HG03439 (cell line): ENCODE results near the gene HSPG2.

Source experiments
- ATAC-seq: cut with Tn5 transposase; IDR thresholded peaks from one replicate; pipeline ENCODE4 v1.9.1; 2021; ENCODE audit warnings: mild to moderate bottlenecking, moderate library complexity; ENCODE audit not compliant: unreplicated experiment

HSPG2 gene

DNA sequence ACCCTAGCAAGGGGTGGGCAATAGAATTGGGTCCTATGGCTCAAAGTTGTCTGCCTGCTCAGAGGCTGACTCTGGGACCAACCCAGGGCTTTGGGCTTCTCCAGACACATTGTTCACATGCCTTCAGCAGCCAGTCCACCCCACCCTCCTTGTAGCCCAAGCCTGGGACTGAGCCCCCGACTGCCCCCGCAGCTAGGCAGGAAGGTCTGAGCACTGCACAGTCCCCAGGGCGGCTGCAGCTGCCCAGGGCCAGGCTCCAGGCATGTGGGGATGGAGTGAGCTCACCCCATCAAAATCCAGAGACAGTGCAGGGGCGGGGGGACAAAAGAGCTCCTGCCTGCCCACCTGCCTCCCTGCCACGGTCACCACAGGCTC is 35.6 kb downstream of the HSPG2 start:
- no peak for ATAC-seq

DNA sequence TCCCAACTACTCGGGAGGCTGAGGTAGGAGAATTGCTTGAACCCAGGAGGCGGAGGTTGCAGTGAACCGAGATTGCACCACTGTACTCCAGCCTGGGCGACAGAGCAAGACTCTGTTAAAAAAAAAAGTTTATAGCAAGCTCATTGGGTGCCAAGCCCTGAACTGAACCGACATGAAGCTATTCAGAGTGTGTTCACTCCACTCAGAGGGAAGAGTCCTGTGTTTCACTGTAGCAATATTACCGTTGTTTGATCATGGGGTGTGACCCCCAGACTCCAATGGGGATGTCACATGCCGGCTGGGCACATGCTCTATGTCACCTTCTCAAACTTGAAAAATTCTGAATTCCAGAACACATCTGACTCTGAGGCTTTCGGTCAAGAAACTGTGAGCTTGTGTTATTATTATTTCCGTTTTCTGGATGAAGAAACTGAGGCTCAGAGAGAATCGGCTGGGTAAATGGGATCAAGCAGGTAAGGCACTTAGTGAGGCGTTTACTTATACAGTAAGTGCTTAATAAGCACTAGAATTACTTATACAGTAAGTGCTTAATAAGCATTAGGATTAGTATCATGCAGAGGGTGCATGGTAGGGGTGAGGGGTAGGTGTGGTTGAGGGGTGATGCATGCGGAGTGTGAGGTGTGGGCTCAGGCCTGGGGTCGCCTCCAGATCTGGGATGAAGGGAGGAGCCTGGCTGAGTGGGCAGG is 36.2 kb downstream of the HSPG2 start:
- no peak for ATAC-seq

DNA sequence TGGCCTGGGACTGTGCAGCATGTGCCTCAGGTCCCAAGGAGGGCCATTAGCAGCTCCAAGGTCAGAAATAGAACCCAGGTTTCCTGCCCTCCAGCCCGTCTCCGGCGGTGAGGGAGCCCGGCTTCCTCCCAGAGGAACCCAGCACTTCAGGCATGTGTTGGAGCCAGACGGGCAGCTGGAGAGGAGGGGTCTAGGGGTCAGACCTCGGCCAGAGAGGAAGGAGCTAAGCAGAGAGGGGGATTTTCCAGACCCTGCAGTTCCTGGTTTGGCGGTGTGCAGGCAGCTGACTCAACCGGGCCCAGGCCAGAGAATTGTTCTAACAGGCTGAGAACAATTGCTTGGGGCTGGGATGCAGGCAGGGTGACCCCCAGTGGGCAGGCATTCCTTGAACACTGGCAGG is 37.1 kb downstream of the HSPG2 start:
- ATAC-seq: no peak

DNA sequence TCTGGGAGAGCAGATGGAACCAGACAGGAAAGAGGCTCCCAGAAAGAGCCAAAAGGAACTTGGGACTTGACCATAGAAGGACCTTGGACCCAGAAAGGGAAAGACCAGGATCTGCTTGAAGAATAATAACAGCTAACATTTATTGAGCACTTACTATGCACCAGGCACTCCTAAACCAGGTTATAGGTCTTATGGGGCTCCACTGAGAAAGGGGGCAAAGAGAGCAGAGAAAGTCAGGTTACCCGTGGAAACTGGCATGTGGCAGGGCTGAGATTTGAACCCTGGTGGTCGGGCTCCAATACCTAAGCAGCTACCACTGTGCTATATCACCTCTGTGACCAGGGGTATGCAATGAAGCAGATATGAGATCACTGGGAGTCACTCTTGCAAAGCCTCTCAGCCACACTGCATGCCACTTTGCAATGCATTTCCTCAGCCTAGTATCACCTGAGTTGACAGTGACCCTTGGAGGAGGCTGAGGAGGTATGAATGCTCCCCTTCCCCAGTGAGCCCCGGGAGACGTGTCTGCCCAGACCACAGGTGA is 37.8 kb downstream of the HSPG2 start:
- ATAC-seq: no peak

DNA sequence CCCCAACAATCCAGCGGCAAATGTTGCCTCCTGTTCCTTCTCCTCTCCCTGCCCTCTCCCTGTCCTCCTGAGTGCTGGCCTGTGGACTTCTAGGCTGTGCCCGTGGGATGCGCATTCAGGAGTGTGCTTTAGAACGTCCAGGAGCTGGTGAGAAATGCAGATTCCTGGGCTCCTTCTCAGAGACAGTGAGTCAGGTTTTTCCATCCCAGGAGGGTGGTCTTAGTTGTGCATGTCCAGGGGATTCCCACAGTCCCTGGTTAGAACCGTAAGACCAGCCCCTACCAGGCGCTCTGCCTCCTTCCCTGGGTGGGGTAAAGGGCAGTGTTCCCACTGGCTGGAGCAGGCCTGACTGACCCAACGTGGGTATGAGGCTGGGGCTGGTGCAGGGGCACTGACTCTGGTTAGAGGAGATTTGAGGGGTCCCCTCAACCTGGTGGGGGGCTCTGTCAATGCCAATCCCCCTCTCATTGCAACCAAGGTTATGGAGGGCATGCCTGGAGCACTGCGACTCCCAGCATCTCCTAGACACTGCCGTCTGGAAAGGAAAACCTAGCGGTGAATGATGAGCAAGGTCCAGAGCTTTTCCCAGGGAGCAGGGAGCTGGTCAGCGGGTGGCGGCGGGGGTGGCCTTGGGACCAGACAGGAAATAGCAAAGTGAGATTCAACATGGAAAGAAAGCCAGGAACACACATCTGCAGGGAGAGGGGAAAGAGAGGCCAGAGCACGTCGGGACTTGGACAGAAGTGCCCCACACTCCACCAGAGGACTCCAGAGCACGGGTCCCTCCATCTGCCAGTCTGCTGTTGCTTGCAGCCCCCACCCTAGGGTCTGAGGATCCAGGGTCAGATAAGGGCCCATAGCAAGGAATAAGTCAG is 38.5 kb downstream of the HSPG2 start:
- ATAC-seq: no peak

DNA sequence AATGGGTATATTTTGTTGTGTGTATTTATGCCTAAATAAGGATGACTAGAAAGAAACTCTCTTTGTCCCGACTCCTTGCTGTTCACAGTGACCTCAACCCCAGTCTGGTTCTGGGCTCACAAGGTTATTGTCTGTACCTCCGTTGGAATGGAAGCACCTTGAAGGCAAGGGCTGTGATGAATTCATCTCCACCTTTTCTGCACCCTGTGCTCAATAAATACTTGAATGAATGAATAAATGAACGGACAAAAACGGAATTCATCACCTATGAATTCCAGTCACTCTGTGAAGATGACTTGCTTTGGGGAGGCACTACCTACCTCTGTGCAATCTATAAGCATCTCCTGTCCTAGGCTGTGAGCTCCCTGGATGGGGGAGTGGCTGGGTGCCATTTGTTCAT is 39.3 kb downstream of the HSPG2 start:
- ATAC-seq: no peak

DNA sequence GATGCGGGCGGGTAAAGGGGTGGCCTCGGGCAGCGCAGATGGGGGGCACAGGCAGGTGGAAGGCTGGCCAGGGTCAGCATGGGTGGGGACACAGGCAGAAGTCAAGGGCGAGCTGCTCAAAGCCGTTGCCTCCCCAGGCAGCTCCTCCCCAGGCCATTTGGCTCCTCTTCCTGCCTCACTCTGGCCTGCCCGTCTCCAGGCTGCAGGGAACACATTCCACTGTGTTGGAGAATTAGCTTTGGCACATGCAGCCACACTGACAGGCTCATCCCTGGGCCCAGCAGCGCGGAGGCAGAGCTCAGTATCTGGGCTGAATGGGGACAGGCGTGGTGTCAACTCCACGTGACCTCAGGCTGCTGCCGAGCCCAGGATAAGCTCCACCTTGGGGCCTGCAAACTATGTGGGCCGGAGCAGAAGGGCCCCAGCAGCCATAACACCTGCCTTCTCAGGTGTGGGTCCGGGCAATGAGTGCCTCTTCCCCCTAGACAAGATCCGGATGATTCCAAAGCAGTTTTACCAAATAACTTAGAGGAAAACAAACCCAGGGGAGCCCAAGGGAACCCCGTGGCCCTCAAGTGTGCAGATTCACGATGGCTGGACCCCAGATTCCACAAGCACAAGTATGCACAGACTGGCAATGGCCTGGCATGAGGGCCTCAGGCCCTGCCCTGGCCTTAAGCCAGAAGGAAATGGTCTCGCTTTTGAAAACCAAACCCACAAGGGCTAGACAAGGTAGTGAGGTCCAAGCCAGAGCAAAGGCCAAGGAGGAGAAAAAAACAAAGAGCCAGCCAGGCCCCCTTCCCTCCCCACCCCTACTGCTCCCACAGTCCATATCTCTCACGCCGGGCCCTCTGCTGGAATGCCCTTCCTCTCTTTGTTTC is 40.2 kb downstream of the HSPG2 start:
- no peak for ATAC-seq

DNA sequence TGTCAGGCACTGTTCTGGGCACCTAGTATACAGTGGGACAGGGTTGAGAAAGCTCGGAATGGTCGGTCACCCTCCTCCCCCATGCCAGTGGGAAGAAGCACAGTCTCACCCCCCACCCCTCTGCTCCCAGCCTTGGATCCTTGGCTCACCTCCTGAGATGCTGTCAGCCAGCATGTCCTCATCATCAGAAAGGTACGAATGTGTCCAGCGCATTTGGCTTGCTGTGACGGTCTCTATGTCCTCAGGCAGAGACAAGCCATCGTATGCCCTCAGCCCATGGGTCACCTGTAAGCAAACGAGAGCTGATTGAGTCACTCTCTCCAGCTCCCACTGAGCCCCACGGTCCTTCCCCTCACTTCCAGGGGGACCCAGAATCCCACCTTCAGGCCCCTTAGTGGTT is 41.1 kb downstream of the HSPG2 start:
- no peak for ATAC-seq

DNA sequence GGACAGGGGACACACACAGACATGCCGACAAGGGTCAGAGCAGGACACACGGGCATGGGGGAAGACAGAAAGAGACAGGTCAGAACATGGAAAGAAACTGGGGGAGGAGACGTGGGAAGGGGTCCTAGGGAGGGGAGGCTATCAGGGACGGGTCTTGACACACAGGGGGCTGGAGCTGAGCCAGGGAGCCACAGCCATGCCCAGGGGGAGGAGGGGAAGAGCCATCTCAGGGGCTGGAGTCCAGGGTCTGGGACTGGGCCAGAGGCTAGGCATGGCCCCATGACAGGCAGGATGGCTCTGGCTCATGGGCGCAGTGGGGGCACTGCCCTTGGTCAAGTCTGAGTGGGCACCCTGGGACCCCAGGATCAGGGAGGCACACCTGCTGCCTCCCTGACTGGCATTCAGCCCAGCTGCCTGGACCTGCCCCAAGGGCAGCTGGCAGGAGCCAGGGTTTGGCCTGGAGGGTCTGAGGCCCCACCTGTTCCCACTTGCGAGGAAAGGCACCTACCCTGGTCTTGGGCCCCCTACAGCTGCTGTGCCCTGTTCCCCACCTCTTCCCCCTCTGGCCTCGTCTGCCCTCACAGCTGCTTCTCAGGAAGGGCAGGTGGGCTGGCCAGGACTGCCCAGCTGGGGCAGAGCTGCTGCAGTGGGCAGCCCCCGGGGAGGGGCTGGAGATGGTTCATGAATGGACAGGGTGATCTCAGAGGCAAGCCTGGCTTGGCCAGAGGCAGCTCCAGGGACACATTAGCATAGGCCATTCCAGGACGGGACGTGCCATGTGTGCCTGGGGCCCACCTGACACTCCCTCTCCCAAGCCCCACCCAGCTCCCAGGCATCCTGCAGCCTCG is 42.9 kb downstream of the HSPG2 start:
- ATAC-seq: no peak

DNA sequence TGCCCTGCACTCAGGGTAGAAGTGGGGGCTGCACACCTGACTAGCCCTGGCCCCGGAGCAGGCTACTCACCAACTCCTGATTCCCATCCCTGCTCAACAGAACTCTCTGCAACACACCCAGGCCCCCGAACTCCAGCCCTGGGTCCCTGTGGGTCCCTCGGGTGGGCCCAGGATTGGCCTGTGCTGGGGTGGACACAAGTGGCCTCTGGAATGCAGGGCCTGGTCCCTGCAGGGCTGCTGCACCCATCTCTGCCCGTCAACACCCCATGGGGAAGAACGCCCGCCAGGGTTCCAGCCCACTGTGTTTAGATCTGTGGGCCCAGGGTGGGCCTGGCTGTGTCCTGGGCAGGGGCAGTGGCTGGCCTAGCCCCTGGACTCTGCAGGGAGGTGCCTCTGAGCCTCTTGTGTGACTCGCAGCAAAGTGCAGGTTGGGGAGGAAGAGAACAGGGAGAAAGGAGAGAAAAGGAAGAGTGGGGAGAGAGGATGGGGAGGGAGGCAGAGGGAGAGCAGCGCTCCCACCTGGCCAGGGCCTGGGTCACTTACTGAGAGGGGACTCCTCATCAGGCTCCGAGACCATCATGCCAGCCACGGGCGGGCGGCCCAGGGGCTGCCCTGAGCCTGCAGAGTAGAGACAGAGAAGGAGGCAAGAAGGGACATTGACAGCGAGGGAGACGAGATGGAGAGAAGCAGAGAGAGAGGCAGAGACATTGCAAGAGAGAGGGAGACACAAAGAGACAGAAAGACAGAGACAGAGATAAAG is 43.9 kb downstream of the HSPG2 start:
- no peak for ATAC-seq

DNA sequence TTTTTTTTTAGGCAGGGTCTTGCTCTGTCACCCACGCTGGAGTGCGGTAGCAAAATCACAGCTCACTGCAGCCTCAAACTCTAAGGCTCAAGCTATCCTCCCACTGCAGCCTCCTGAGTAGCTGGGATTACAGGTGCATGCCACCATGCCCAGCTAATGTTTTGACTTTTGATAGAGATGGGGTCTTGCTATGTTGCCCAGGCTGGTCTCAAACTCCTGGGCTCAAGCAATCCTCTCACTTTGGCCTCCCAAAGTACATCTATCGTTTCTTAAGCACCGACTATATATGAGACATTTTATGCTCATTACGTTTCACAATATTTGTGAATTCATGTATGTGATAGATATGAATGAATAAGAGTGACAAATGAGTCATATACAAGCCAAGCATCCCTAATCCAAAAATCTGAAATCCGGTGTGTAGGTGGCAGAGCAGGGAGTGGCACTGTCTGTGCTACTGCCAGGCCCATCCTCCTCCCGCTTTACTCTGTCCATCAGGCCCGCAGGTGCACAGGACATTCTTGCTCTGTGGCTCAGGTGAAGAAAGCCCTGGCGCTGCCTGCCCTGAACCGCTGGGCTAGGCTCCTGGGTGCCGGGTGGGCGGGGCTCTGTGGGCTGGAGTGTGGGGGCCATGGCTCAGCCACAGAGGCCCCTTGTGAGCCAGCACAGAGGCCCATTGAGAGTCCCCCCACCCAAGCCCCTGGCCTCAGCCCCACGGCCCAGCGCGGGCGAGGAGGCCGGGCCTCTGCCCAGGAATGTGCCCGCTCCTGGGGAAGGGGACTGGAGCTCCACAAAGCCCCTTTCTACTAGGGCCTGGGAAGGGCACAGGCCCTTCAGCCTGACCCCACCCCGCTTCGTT is 45.3 kb downstream of the HSPG2 start:
- ATAC-seq: no peak

DNA sequence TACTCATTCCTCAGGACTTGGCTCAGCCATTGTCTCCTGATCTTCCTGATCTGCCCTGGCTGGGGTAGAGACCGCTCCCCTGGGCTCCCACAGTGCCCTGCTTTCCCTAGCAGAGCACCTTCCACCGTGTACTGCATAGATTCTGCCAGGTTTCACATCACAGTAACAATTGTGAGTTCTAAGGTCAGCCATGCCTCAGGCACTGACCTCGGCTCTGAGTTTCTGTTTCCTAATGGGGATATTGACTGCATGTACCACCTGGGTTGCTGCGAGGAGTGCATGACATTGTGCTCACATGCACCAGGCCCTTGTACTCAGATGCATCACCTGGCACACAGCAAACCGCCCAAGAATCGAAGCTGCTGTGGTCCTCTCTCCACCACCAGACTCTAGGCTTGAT is 46.0 kb downstream of the HSPG2 start:
- ATAC-seq: no peak

DNA sequence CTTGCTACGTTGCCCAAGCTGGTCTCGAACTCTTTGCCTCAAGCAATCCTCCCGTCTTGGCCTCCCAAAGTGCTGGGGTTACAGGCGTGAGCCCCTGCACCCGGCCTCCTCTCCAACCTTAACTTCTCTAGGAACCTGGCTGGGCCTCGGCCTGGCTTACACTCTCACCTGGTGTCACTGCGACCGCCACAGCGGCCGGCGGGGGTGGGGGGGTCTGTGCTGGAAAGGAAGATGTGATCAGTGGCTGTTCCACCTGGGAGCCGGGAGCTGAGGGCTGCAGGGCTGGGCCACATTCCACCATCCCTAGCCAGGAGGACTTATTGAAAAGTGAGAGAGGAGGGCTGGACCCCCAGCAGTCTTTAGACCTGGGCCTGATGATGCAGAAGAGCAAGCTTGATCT is 48.6 kb downstream of the HSPG2 start:
- ATAC-seq: no peak

DNA sequence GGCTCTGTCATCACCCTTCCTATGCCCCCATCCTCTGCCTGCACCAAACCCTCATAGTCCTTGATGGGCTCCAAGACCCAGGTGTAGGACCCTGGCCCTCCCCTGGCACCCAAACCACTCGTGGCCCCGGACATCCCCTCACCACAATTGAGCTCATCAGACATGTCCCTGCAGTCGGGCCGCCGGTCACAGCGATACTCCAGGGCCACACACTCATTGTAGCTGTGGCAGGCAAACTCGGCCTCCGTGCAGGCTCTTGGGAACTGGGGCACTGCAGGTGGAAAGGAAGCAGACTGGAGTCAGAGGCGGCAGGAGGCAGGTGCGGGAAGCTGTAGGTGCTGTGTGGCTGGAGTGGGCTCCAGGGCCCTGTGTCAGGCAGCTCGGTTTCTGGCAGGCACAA is 49.3 kb downstream of the HSPG2 start:
- no peak for ATAC-seq

DNA sequence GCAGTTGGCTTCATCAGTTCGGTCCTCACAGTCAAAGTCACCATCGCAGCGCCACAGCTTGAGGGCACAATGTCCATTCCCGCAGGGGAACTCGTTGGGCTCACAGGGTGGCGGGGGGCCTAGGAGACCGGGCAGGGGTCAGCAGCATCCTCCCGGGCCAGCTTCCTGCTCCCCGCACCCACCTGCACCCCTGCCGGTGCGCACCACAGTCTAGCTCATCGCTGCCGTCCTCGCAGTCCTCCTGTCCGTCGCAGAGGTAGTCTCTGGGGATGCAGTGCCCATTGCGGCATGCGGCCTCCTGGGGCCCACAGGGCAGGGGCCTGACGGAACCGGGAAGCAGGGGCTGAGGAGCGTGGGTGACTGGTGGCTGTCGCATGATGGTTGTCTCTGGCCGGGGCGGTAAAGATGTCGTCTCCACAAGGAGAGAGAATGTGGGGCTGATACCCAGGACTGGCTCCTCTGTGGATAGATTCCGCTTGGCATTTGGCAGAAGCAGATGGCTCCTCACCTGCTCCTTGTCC is 49.8 kb downstream of the HSPG2 start:
- no peak for ATAC-seq

DNA sequence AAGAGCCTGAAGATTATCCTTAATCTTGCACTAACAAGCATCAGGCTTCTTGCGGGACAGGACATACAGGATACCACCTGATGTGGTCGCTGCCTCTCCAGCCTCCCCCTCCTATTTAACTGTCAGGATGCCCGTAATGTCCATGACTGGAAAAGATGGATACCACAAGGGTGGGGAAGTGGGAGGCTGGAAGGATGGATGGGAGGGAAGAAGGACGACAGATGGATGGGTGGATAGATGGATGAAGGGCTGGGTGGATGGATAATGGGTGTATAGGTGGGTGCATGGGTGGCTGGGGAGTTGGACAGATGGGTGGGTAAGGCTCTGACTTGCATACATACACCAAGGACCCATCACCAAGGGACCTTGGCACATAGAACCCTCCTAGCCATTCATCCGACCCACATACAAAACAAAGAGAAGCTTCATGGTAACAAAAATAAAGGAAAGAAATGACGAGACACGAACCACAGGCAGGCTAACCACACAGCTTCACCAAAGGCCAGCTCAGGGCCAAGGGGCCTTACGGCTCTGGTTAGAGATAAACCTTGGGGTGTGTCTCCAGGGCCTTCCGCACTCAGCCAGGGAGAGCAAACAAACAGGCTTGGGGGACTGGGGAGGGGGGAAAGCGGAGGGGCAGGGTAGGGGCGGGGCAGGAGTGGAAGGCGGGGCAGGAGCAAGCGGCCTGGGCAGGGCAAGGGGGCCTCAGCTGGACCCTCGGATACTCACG is 50.5 kb downstream of the HSPG2 start:
- ATAC-seq: no peak

DNA sequence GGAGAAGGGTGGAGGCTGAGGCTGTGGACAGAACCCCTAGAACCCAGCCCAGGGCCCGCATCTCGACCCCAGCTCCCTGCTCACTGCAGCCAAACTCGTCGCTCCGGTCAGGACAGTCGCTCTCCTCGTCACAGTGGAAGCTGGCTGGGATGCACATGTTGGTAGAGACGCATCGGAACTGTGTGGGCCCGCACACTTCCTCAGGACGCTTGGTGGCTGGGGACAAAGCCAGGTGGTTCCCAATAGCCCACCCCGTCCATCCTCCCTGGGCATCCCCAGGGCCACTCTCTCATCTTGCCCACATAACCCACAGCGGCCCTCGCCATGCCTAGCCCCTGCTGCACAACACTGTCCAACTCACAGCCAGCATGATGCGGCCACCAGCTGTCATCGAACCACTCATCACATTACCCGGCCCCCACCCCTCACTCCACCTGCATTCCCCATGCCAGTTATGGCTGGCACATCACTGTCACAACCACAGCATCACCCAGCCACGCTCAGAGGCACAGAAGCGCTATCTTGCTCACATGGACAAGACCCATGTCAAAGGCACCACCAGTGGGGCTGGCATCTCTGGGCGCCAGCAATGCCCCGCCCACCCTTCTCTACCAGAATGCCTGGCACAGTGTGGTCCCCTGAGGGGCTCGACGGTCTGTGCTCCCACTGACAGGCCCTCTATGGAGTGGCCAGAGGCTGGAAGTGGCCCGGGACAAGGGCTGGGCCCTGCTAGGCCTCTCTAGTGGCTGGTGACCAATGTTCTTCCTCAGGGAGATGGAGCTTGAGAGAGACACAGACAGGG is 51.7 kb downstream of the HSPG2 start:
- no peak for ATAC-seq
